PC-9 (cell line): ENCODE measurements around the gene FYN.

Experiments
- EZH2 ChIP-seq: fragments of 200-600 bp; sonication (generic); IDR thresholded peaks from 2 replicates; pipeline ENCODE4 v1.8.0; 2017; ENCODE audit warnings: antibody characterized with exemption, low read depth
- TF ChIP-seq, protein P1 (sequence below): fragments of 200-600 bp; sonication (generic); conservative IDR thresholded peaks from 2 replicates; pipeline ENCODE4 v1.6.1; 2017; ENCODE audit warnings: mixed run types, antibody characterized with exemption, mild to moderate bottlenecking, moderate library complexity

DNA sequence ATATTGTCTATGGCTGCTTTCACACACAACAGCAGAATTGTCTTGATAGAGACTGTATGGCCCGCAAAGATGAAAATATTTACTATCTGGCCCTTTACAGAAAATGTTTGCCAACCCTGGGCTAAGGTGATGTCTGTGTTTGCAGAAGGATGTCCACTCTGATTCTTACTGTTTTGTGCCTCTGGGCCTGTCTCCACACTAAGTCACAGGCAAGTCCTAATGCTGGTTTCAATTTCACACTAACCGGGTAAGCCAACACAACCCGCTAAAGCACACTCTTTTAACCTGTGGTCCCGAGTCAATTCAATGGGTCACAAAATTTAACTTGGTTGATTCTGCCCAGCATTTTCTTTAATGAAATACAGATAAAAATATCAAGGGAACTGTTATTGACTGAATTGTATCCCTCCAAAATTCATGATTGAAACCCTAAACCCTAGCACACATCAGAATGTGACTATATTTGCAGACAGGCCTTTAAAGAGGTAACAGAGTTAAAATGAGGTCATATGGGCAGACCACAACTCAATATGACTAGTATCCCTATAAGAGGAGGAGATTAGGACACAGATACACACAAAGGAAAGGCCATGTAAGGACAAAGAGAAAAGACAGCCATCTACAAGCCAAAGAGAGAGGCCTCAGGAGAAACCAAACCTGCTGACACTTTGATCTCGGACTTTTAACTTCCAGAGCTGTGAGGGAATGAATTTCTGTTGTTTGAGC is 78.4 kb downstream of the FYN start:
- TF ChIP-seq, protein P1, sequence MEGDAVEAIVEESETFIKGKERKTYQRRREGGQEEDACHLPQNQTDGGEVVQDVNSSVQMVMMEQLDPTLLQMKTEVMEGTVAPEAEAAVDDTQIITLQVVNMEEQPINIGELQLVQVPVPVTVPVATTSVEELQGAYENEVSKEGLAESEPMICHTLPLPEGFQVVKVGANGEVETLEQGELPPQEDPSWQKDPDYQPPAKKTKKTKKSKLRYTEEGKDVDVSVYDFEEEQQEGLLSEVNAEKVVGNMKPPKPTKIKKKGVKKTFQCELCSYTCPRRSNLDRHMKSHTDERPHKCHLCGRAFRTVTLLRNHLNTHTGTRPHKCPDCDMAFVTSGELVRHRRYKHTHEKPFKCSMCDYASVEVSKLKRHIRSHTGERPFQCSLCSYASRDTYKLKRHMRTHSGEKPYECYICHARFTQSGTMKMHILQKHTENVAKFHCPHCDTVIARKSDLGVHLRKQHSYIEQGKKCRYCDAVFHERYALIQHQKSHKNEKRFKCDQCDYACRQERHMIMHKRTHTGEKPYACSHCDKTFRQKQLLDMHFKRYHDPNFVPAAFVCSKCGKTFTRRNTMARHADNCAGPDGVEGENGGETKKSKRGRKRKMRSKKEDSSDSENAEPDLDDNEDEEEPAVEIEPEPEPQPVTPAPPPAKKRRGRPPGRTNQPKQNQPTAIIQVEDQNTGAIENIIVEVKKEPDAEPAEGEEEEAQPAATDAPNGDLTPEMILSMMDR, result no peak
- no peak for TF ChIP-seq EZH2
